ENCODE data around the gene YDJC. TPM values are rescaled to one million over a fixed set of nuclear protein-coding genes. Genes with fewer than 3 reads are reported as not detected.

The YDJC gene
- total and polyA plus RNA-seq, 2 of the 13 experiments (the other 11 are each of a cell fraction or from before 2014, with no cell fraction given) = 15.3 to 32.0 TPM

DNA sequence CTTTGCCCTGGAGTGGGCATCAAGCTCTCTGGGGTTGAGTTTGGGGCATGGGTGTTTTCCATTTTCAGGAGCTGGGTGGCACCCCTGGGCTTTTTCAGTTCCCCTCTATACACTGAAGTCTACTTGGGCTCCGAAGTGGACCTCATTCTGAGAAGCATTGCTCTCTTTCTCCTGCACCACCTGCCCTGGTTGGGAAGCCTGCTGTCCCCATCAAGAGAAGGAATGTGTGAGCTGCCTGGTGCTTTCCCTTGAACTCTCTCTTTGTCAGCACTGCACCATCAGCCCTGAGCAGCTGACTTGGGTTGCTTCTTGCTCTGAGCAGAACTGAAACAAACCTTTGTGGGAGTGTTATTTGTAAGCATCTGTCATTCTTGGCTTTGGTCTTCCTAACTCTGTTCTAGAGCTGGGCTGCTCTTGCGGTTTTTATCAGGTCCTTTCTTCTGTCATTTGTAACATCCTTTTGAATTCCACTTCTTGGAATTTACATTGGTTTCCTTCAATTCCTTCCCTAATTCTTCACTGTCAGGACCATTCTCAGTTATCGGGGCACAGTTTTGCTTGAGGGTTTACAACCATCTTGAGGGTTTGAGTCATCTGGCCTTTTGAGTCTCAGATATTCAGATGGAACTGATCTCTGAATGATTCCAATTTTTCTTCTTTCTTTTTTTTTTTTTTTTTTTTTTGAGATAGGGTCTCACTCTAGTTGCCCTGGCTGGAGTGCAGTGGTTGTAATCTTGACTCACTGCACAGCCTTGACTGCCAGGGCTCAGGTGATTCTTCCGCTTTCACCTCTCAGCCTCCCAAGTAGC lies 41.8 kb downstream of the YDJC start (continued):
- TF ChIP-seq ZNF318 (CRISPR knock-in tag; IDR thresholded peaks at IDR 0.05) = no peak
- TF ChIP-seq STAT6 (CRISPR knock-in tag; IDR thresholded peaks at IDR 0.05; ENCODE audit: borderline replicate concordance) = no peak
- TF ChIP-seq ZNF350 (CRISPR knock-in tag; IDR thresholded peaks at IDR 0.05; ENCODE audit: borderline replicate concordance, low read depth) = no peak
- no peak for TF ChIP-seq XRCC5 (optimal IDR thresholded peaks at IDR 0.05; ENCODE audit: low read length)
- TF ChIP-seq HDAC1 (CRISPR knock-in tag; IDR thresholded peaks at IDR 0.05) = no peak
- no peak for TF ChIP-seq NONO (IDR thresholded peaks at IDR 0.05)
- TF ChIP-seq NONO (CRISPR knock-in tag; conservative IDR thresholded peaks at IDR 0.05) = no peak
- TF ChIP-seq DNMT3B (CRISPR knock-in tag; conservative IDR thresholded peaks at IDR 0.05) = no peak
- TF ChIP-seq, protein P1, sequence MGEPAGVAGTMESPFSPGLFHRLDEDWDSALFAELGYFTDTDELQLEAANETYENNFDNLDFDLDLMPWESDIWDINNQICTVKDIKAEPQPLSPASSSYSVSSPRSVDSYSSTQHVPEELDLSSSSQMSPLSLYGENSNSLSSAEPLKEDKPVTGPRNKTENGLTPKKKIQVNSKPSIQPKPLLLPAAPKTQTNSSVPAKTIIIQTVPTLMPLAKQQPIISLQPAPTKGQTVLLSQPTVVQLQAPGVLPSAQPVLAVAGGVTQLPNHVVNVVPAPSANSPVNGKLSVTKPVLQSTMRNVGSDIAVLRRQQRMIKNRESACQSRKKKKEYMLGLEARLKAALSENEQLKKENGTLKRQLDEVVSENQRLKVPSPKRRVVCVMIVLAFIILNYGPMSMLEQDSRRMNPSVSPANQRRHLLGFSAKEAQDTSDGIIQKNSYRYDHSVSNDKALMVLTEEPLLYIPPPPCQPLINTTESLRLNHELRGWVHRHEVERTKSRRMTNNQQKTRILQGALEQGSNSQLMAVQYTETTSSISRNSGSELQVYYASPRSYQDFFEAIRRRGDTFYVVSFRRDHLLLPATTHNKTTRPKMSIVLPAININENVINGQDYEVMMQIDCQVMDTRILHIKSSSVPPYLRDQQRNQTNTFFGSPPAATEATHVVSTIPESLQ (CRISPR knock-in tag; conservative IDR thresholded peaks at IDR 0.05) = no peak
- TF ChIP-seq CEBPG (CRISPR knock-in tag; IDR thresholded peaks at IDR 0.05) = no peak
- TF ChIP-seq ZMAT5 (CRISPR knock-in tag; IDR thresholded peaks at IDR 0.05; ENCODE audit: borderline replicate concordance, low read depth) = no peak
- no peak for TF ChIP-seq PLRG1 (conservative IDR thresholded peaks at IDR 0.05)
- no peak for TF ChIP-seq RFX3 (CRISPR knock-in tag; IDR thresholded peaks at IDR 0.05)
